ENCODE results near the gene PI4K2B.

DNA sequence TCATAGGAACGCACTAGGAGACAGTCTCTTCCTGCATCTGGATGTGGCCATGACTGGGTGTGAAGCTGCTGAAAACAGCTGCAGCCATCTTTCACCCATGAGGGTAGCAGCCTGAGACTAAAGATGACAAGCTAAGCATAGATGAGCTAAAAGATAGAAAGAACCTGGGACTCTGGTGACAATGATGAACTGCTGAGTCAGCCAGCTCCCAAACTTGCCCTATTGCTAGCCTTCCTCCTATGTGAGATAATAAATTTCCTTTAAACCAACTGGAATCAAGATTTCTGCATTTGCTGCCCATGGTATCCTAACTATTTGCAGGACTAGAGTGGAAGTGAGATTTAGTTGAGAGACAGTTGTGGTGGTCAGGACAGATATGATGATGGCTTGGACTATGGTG is 21.0 kb upstream of the PI4K2B start:
- no peak for TF ChIP-seq POLR2A (IDR thresholded peaks at IDR 0.05)
- TF ChIP-seq, protein P1, sequence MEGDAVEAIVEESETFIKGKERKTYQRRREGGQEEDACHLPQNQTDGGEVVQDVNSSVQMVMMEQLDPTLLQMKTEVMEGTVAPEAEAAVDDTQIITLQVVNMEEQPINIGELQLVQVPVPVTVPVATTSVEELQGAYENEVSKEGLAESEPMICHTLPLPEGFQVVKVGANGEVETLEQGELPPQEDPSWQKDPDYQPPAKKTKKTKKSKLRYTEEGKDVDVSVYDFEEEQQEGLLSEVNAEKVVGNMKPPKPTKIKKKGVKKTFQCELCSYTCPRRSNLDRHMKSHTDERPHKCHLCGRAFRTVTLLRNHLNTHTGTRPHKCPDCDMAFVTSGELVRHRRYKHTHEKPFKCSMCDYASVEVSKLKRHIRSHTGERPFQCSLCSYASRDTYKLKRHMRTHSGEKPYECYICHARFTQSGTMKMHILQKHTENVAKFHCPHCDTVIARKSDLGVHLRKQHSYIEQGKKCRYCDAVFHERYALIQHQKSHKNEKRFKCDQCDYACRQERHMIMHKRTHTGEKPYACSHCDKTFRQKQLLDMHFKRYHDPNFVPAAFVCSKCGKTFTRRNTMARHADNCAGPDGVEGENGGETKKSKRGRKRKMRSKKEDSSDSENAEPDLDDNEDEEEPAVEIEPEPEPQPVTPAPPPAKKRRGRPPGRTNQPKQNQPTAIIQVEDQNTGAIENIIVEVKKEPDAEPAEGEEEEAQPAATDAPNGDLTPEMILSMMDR (IDR thresholded peaks at IDR 0.05) = no peak
